Trophoblast cell (in vitro differentiated cells and primary cell): ENCODE measurements around the gene FAM131C.
"Not testable (repeated sequence)": the region's sequence is repeated elsewhere in the genome, so short reads cannot be mapped to it uniquely, and the experiment has no call there.

Source experiments
- DNase-seq, 2 donors: peaks; one replicate each; pipeline ENCODE4 v3.0.0-alpha.2; 2016
- H2AFZ ChIP-seq: 2 replicates; pipeline ENCODE4 v1.6.1; 2013; ENCODE audit warnings: low read length, moderate library complexity, mild to moderate bottlenecking; ENCODE audit not compliant: insufficient read depth, poor library complexity
- H2AK5ac ChIP-seq: 2 replicates; pipeline ENCODE4 v1.6.1; 2013; ENCODE audit warnings: mild to moderate bottlenecking, low read length
- H2BK120ac ChIP-seq: 2 replicates; pipeline ENCODE4 v1.6.1; 2013; ENCODE audit warnings: low read length, mild to moderate bottlenecking, moderate library complexity; ENCODE audit not compliant: insufficient read depth, poor library complexity
- H2BK12ac ChIP-seq: 2 replicates; pipeline ENCODE4 v1.6.1; 2013; ENCODE audit warnings: mild to moderate bottlenecking, low read length, moderate library complexity
- H2BK5ac ChIP-seq: 2 replicates; pipeline ENCODE4 v1.6.1; 2013; ENCODE audit warnings: low read length, low read depth, moderate library complexity, mild to moderate bottlenecking; ENCODE audit not compliant: poor library complexity
- H3K14ac ChIP-seq: 2 replicates; pipeline ENCODE4 v1.6.1; 2013; ENCODE audit warnings: mild to moderate bottlenecking, low read length
- H3K18ac ChIP-seq: 2 replicates; pipeline ENCODE4 v1.6.1; 2013; ENCODE audit warnings: mild to moderate bottlenecking, low read length
- H3K23ac ChIP-seq: 2 replicates; pipeline ENCODE4 v1.6.1; 2013; ENCODE audit warnings: low read length
- H3K27ac ChIP-seq: 2 replicates; pipeline ENCODE4 v1.5.1; 2013; ENCODE audit warnings: low read depth, mild to moderate bottlenecking, inconsistent platforms, low read length, moderate library complexity
- H3K27me3 ChIP-seq: 2 replicates; pipeline ENCODE4 v1.6.1; 2013; ENCODE audit warnings: inconsistent platforms, mild to moderate bottlenecking, low read length, moderate library complexity; ENCODE audit not compliant: insufficient read depth
- H3K36me3 ChIP-seq, 2 experiments: 1 replicate in 1 of 2; 2 replicates in 1 of 2; pipeline ENCODE4 v1.6.1; 2013; ENCODE audit warnings: low read length in 2 of 2, mild to moderate bottlenecking in 2 of 2, moderate library complexity in 1 of 2; ENCODE audit not compliant: insufficient read depth in 2 of 2, control insufficient read depth in 1 of 2
- H3K4ac ChIP-seq: 2 replicates; pipeline ENCODE4 v1.6.1; 2013; ENCODE audit warnings: low read depth, mild to moderate bottlenecking, low read length, moderate library complexity
- H3K4me1 ChIP-seq, 2 experiments: 1 replicate in 1 of 2; 2 replicates in 1 of 2; pipeline ENCODE4 v1.6.1; 2013; ENCODE audit warnings: low read length in 2 of 2, mild to moderate bottlenecking in 2 of 2, moderate library complexity in 1 of 2; ENCODE audit not compliant: insufficient read depth in 2 of 2, control insufficient read depth in 1 of 2
- H3K4me2 ChIP-seq: 2 replicates; pipeline ENCODE4 v1.6.1; 2013; ENCODE audit warnings: inconsistent platforms, mild to moderate bottlenecking, low read length, moderate library complexity
- H3K4me3 ChIP-seq: 2 replicates; pipeline ENCODE4 v1.5.1; 2013; ENCODE audit warnings: mild to moderate bottlenecking, low read depth, low read length, inconsistent platforms
- H3K79me1 ChIP-seq: one replicate; pipeline ENCODE4 v1.6.1; 2013; ENCODE audit warnings: low read length
- H3K79me2 ChIP-seq: 2 replicates; pipeline ENCODE4 v1.6.1; 2013; ENCODE audit warnings: low read length, mild to moderate bottlenecking; ENCODE audit not compliant: control insufficient read depth, insufficient read depth, poor library complexity
- H3K9ac ChIP-seq: 2 replicates; pipeline ENCODE4 v1.6.1; 2013; ENCODE audit warnings: mild to moderate bottlenecking, low read length
- H3K9me3 ChIP-seq: 2 replicates; pipeline ENCODE4 v1.6.1; 2013; ENCODE audit warnings: low read depth, mild to moderate bottlenecking, control low read depth, inconsistent platforms, low read length; ENCODE audit not compliant: insufficient read depth
- H4K12ac ChIP-seq: 2 replicates; pipeline ENCODE4 v1.6.1; 2013; ENCODE audit warnings: low read depth, mild to moderate bottlenecking, low read length, moderate library complexity
- H4K8ac ChIP-seq: 2 replicates; pipeline ENCODE4 v1.6.1; 2013; ENCODE audit warnings: low read depth, mild to moderate bottlenecking, low read length, moderate library complexity
- H4K91ac ChIP-seq: one replicate; pipeline ENCODE4 v1.6.1; 2013; ENCODE audit warnings: low read depth, mild to moderate bottlenecking, low read length, moderate library complexity
- WGBS: extraction: QIAGEN DNeasy Blood & Tissue Kit; methylation state at CpG from one replicate; pipeline ENCODE4 v1.1.7; 2013; ENCODE audit warnings: missing lambda C conversion rate; ENCODE audit not compliant: insufficient read length, insufficient coverage; ENCODE audit errors: extremely low coverage; 5-methylcytosine and 5-hydroxymethylcytosine counted together

The FAM131C gene

GRCh38 chr1:16057314-16057915, 16.0 kb downstream of the FAM131C start:
- not testable (repeated sequence) for H4K12ac ChIP-seq, H3K27ac ChIP-seq, H2BK12ac ChIP-seq, DNase-seq, H2BK120ac ChIP-seq, H3K4ac ChIP-seq, H3K9me3 ChIP-seq, H3K79me2 ChIP-seq, H3K36me3 ChIP-seq, H3K14ac ChIP-seq, H3K4me3 ChIP-seq, H3K4me2 ChIP-seq, H3K4me1 ChIP-seq, H4K8ac ChIP-seq, H4K91ac ChIP-seq, H2AFZ ChIP-seq, H3K79me1 ChIP-seq, H2BK5ac ChIP-seq, H3K27me3 ChIP-seq, H3K18ac ChIP-seq, H2AK5ac ChIP-seq, H3K23ac ChIP-seq, H3K9ac ChIP-seq
- no CpG with 5 or more reads among the region's 7 CpGs for WGBS

- not testable (repeated sequence) for H3K79me2 ChIP-seq, H3K9me3 ChIP-seq, H3K27me3 ChIP-seq, H4K8ac ChIP-seq, H3K14ac ChIP-seq, H3K27ac ChIP-seq, H3K4me2 ChIP-seq, H4K12ac ChIP-seq, H3K4me1 ChIP-seq, H3K79me1 ChIP-seq, H3K4me3 ChIP-seq, H3K4ac ChIP-seq, H3K36me3 ChIP-seq, H2BK12ac ChIP-seq, H2AFZ ChIP-seq, H2AK5ac ChIP-seq, H4K91ac ChIP-seq, H2BK120ac ChIP-seq, H2BK5ac ChIP-seq, DNase-seq, H3K9ac ChIP-seq, H3K18ac ChIP-seq, H3K23ac ChIP-seq
- WGBS: no CpG with 5 or more reads among the region's 4 CpGs
Observed at GRCh38 chr1:16056521-16056912, 16.9 kb downstream of the FAM131C start.

- no peaks in the 10 kb centered on the region for H3K79me1 ChIP-seq
- H4K12ac ChIP-seq: no peak overlapping the region
- no CpG with 5 or more reads among the region's 18 CpGs for WGBS
- no peak overlapping the region for H2BK120ac ChIP-seq
- no peak overlapping the region for H2AK5ac ChIP-seq
- no peak overlapping the region for H3K23ac ChIP-seq
- no peak overlapping the region for H3K27ac ChIP-seq
- no peaks in the 10 kb centered on the region for H3K27me3 ChIP-seq
- no peak overlapping the region for H3K4me3 ChIP-seq
- no peaks in the 10 kb centered on the region for H3K4me1 ChIP-seq
- H2BK5ac ChIP-seq: no peak overlapping the region
- no peak overlapping the region for H3K18ac ChIP-seq
- no peaks in the 10 kb centered on the region for H3K36me3 ChIP-seq
- no peak overlapping the region for H2BK12ac ChIP-seq
- no peaks in the 10 kb centered on the region for H3K9me3 ChIP-seq
- no peak overlapping the region for H3K4me2 ChIP-seq
- no peak overlapping the region for H2AFZ ChIP-seq
- H4K8ac ChIP-seq: no peak overlapping the region
- H3K14ac ChIP-seq: no peak overlapping the region
- H4K91ac ChIP-seq: no peak overlapping the region
- no peaks in the 10 kb centered on the region for H3K79me2 ChIP-seq
- DNase-seq: peak; percentile 92 to 96
- H3K4ac ChIP-seq: no peak overlapping the region
- no peak overlapping the region for H3K9ac ChIP-seq
Observed at GRCh38 chr1:16055613-16056520, 17.6 kb downstream of the FAM131C start.

DNA sequence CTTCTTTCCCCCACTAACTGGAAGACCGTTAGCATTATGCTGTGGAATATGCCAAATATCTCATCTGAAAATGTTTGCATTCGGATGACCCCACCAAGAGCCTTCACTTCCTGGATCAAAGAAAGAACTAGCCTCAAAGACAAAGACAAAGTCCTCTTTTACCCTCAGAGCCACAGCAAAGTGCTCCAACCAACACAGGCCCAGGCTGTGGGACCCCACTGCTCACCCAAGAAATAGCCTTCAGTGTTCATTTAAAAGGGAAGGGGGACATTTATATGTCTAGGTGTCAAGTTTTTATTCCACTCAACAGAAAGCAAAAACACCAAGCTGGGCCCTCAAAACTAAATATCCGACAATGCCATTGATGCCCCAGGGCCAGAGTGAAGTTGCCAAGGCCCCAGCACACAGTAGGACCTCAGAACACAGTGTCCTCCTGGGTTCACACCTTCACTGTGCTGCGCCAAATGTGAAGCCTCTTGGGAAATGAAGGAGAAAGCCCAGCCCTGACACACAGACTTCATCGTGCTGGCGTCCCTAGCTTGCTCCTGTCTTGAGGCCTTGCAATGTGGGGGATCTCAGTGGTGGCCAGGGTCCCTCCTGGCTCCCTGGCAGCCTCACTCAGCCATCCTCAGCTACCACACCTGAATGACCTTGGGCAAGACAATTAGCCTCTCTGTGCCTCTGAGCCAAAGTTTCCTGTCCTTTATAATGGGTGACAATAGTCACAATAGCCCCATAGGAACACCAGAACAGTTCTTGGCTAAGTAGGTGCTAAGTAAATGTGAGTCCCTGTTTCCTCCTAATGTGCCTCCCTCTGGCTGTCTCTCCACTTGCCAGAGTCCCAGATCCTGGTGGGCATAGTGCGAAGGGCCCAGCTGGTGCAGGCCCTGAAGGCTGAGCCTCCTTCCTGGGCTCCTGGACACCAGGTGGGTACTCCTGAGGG, 18.6 kb downstream of the FAM131C start:
- H2BK120ac ChIP-seq: no peak overlapping the region
- no peak overlapping the region for H2AK5ac ChIP-seq
- no peak overlapping the region for H3K4ac ChIP-seq
- no peak for DNase-seq
- H3K18ac ChIP-seq: no peak overlapping the region
- H3K27ac ChIP-seq: no peak overlapping the region
- no peaks in the 10 kb centered on the region for H3K79me1 ChIP-seq
- H3K4me3 ChIP-seq: no peak overlapping the region
- H3K9ac ChIP-seq: no peak overlapping the region
- no peak overlapping the region for H4K91ac ChIP-seq
- H3K14ac ChIP-seq: no peak overlapping the region
- H3K4me1 ChIP-seq: no peaks in the 10 kb centered on the region
- H4K8ac ChIP-seq: no peak overlapping the region
- WGBS: no CpG with 5 or more reads among the region's 7 CpGs
- no peaks in the 10 kb centered on the region for H3K79me2 ChIP-seq
- no peak overlapping the region for H3K23ac ChIP-seq
- no peak overlapping the region for H2BK12ac ChIP-seq
- no peaks in the 10 kb centered on the region for H3K27me3 ChIP-seq
- no peak overlapping the region for H2BK5ac ChIP-seq
- H2AFZ ChIP-seq: no peak overlapping the region
- no peak overlapping the region for H4K12ac ChIP-seq
- H3K4me2 ChIP-seq: no peak overlapping the region
- no peaks in the 10 kb centered on the region for H3K36me3 ChIP-seq
- H3K9me3 ChIP-seq: no peaks in the 10 kb centered on the region
